ENCODE data around the gene CCDC187.

Gene CCDC187

DNA sequence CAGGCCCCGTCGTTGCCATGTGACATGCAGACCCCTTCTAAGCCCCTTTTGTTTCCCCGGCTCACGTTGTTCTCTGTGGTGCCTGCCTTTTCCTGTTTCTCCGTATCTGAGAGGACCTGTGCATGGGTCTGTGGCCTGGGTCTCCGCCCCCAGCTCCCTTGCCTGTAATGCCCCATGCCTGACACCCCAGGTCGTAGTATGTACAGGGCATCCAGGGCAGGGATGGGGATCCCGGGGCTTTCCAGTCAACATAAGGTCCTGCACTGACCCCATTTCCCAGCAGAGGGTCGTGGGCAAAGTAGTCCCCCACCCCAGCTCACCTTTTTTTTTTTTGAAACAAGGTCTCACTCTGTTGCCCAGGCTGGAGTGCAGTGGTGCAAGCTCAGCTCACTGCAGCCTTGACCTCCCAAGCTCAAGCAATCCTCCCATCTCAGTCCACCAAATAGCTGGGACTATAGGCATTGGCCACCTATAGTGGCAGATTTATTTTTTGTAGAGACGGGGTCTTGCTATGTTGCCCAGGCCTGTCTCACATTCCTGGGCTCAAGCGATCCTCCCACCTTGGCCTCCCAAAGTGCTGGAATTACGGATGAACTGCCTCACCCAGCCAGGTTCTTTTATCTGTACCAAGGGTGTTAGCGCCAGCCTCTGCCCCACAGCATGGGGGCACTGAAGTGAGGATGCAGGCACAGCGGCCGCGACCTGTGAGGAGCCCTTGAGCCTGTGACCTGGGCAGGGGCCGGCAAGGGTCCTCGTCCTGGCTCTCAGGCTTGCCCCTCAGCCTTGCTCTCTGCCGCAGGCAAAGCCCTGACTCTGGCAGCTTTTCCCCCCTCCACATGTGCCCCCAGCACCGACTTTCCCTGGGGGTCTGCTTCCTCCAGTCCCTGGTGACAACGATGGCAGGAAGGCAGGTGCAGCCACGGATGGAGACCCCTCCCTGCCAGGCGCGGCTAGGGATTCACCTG lies 39.2 kb downstream of the CCDC187 start:
- TF ChIP-seq POLR2AphosphoS5 (IDR thresholded peaks at IDR 0.05; ENCODE audit: low read depth, low read length) (no peak), TAF1 (IDR thresholded peaks at IDR 0.05; ENCODE audit: borderline replicate concordance, low read depth, low read length) (no peak), POLR2A (IDR thresholded peaks at IDR 0.05; ENCODE audit: low read depth, low read length) (no peak)
- no peak for DNase-seq (ENCODE audit: insufficient read length)
- no peak for FAIRE-seq

DNA sequence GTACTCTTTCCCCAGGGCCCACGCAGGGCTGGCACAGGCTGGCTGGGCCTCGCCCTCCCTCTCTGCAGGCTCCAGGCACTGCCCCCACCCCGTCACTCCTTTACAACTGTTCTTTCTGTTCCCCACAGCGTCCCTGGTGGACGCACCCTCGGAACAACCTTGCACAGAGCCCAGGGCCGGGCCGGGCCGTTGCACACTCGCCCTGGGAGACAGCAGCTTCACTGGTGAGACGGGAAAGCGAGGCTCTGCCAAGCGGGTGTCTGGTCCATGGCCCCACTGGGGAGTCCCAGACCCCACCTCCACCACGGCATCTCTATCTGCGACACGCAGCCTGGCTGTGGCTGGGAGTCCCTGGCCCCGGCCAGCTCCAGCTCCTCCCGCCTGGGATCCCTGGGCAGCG lies 39.9 kb downstream of the CCDC187 start:
- no peak for DNase-seq (ENCODE audit: insufficient read length)
- FAIRE-seq: no peak
- TF ChIP-seq POLR2AphosphoS5 (IDR thresholded peaks at IDR 0.05; ENCODE audit: low read depth, low read length) (no peak), TAF1 (IDR thresholded peaks at IDR 0.05; ENCODE audit: borderline replicate concordance, low read depth, low read length) (no peak), POLR2A (IDR thresholded peaks at IDR 0.05; ENCODE audit: low read depth, low read length) (no peak)

DNA sequence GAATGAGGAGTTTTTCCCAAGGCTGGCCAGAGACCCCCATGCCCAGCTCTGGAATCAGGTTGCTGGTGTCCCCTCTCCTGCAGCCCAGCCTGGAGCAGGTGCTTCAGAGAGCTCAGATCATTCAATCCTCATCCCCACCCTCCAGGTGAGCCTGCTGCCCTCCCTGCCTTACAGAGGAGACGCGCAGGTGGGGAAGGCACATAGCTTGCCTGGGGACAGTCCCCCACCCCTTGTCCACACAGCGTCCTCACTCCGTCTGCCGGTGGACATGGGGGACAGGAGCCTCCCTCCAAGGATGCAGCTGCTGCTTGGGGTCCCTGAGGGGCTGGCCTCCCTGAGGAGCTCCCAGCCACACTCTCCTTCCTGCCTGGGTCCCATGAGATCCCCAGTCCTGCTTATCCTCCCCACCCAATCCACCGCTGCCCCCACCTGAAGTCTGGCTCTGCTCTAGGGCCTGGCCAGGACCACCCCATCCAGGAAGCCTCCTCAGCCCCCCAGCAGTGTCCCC lies 41.2 kb downstream of the CCDC187 start:
- no peak for TF ChIP-seq TAF1 (IDR thresholded peaks at IDR 0.05; ENCODE audit: borderline replicate concordance, low read depth, low read length)
- TF ChIP-seq POLR2A (IDR thresholded peaks at IDR 0.05; ENCODE audit: low read depth, low read length): no peak
- no peak for TF ChIP-seq POLR2AphosphoS5 (IDR thresholded peaks at IDR 0.05; ENCODE audit: low read depth, low read length)
- DNase-seq (ENCODE audit: insufficient read length) (no peak), FAIRE-seq (no peak)

DNA sequence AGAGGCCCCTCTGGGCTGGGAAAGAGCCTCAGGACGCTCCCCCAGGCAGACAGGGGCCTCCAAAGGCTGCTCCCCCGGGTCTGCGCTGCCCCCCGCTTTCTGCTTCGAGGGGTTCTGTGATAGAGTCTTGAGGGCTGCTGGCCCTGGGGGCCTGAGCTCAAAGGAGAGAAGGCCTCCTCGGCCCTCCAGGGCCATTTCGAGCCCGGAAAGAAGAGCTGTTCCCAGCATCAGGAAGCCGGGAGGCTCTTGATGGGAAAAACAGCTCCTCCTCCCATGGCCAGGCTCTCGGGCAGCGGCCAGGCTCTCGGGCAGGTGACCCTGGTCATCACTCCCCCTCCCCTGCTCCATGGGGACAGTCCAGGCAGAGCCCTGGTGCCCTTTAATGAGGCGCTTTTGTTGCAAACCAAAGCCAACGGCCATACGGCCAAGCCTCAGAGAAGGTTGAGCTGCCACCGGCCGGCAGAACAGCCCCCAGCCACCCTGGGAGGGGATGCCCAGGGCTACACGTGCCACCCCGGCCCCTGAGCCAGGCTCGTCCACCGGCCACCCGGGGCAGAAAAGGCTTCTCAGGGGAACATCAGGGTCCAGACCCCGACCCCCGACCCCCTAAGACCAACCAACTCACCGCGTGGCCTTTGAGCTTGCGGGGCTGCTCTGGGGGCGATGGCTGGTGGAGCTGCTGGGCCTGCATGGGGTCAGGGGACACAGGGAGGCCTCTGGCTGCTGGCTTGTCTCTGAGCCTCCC lies 42.0 kb downstream of the CCDC187 start:
- FAIRE-seq: no peak
- TF ChIP-seq POLR2A (IDR thresholded peaks at IDR 0.05; ENCODE audit: low read depth, low read length): no peak
- TF ChIP-seq TAF1 (IDR thresholded peaks at IDR 0.05; ENCODE audit: borderline replicate concordance, low read depth, low read length): no peak
- no peak for TF ChIP-seq POLR2AphosphoS5 (IDR thresholded peaks at IDR 0.05; ENCODE audit: low read depth, low read length)
- DNase-seq (ENCODE audit: insufficient read length): no peak

DNA sequence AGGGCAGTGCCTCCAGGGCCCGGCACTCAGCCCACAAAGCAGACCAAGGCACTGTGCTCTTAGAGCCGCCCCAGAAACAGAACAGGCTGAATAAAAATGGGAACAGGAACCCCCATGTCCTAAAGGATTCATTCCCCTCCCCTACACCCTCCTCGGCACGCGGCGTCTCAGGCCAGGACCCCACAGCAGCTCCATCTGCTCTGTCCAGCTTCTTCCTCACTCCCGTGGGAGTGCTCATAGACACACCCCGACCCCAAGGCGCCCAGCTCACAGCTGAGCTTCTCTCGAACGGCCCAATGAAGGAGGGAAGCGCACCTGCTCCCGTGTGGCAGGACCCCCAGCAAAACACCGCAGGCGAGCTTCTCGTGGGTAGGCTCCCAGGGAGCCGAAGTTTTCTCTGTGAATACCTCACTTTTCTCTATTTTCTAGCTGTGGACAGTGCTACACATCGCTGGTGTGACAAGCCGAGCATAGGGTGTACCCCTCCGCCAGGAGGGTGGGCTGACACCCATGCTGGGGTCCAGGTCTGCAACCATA lies 42.9 kb downstream of the CCDC187 start:
- TF ChIP-seq POLR2A (IDR thresholded peaks at IDR 0.05; ENCODE audit: low read depth, low read length) (no peak), TAF1 (IDR thresholded peaks at IDR 0.05; ENCODE audit: borderline replicate concordance, low read depth, low read length) (no peak), POLR2AphosphoS5 (IDR thresholded peaks at IDR 0.05; ENCODE audit: low read depth, low read length) (no peak)
- FAIRE-seq: no peak

DNA sequence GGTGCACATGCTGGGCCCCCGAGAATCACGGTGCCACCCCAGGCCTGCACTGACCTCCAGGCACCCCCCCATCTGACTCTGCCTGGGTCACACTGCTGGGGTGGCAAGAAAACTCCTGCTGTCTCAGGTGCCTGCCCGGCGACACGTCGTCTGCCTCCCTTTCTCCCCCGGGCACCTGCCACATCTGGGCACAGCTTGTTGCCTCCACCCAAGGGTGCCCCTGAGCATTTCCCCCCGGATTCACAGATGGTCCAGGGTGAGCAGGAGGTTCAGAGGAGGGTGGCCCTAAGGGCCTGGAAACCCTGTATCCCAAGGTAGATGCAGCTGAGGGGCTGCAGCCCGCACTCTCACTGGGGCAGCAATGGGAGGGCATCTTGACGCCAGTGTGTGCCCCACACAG lies 43.4 kb downstream of the CCDC187 start:
- FAIRE-seq: no peak
- no peak for DNase-seq (ENCODE audit: insufficient read length)
- TF ChIP-seq POLR2A (IDR thresholded peaks at IDR 0.05; ENCODE audit: low read depth, low read length) (no peak), TAF1 (IDR thresholded peaks at IDR 0.05; ENCODE audit: borderline replicate concordance, low read depth, low read length) (no peak), POLR2AphosphoS5 (IDR thresholded peaks at IDR 0.05; ENCODE audit: low read depth, low read length) (no peak)

More for the DNA sequence above, 42.9 kb downstream of the CCDC187 start:
- no peak for DNase-seq (ENCODE audit: insufficient read length)

DNA sequence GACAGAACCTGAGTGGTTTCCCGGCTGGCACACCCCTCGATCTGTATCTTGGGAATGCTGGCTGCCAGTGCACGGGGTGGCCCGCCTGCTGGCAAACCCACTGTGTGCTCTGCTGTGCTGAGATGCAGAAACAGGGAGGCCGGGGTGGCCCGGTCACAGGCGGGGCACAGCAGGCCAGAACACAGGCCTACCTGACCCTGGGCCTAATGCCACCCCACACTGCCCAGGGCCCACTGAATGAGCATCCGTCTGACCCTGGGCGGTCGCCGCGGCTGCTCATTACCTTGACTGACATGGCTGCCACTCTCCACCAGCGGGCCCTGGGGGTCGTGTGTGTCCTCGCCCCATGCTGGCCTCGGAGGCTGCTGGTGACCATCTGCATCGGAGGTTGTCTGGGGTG lies 44.1 kb downstream of the CCDC187 start:
- DNase-seq (ENCODE audit: insufficient read length) (no peak), FAIRE-seq (no peak)
- no peak for TF ChIP-seq POLR2AphosphoS5 (IDR thresholded peaks at IDR 0.05; ENCODE audit: low read depth, low read length)
- TF ChIP-seq POLR2A (IDR thresholded peaks at IDR 0.05; ENCODE audit: low read depth, low read length): no peak
- no peak for TF ChIP-seq TAF1 (IDR thresholded peaks at IDR 0.05; ENCODE audit: borderline replicate concordance, low read depth, low read length)

DNA sequence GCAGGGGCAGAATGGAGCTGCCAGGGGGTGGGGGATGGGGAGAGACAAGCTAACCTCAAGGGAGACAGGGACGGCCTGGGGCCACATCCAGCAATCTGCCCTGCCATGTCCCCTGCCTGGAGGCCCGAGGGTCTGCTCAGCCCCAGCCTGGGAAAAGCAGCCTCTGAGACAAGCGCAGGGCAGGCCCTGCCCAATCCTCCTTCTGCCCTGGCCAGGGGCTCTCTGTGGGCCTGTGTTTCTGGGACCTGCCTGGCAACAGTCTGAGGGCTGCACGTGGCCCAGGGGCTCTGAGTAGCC lies 44.4 kb downstream of the CCDC187 start:
- DNase-seq (ENCODE audit: insufficient read length) (no peak), FAIRE-seq (no peak)
- no peak for TF ChIP-seq TAF1 (IDR thresholded peaks at IDR 0.05; ENCODE audit: borderline replicate concordance, low read depth, low read length)

DNA sequence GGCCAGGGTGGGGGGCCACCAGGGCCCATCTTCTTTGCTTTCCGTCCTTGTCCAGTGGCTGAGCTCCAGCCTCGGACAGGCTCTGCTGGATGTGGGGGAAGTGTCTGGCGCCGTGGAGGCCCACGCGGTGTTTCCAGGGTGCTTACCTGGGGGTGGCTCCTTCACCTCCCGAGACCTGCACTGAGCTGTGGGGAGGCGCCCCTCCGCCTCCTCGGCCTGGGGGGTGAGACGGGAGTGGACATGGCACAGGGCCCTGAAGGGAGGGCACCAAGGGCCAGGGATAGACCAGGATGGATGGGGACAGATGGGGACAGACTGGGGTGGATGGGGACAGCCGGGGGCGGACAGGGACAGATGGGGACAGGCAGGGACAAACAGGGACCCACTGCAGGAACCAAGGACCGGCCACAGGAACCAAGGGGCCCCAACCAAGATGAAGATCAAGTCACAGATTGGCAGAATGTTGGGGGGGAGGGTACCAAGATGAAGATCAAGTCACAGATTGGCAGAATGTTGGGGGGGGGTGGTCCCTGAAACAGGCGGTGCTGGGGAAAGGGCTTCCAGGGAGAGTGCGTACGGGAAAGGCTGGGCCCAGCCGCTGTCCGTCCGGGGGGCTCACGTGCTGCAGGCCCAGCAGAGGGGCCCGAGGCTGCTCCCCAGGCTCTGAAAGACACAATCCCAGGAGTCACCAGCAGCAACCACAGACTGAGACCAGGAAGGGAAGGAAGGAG lies 44.9 kb downstream of the CCDC187 start:
- no peak for FAIRE-seq
- DNase-seq (ENCODE audit: insufficient read length): no peak
- TF ChIP-seq POLR2AphosphoS5 (IDR thresholded peaks at IDR 0.05; ENCODE audit: low read depth, low read length): no peak
- no peak for TF ChIP-seq TAF1 (IDR thresholded peaks at IDR 0.05; ENCODE audit: borderline replicate concordance, low read depth, low read length)
- TF ChIP-seq POLR2A (IDR thresholded peaks at IDR 0.05; ENCODE audit: low read depth, low read length): no peak

DNA sequence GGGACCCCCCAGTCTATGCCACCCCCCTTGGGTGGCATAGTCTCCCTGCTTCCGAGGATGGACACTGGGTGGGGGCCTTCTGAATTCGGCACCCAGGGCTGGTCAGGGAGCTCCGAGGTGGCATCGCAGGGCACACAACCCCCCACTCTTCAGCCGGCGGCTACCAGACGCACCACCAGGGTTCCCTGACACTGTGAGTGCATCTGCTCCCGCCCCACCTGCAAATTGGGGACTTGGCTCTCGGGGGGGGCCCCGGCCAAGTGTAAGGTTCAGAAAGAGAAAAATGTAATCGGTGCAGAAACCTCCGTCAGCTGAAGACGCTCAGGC lies 45.6 kb downstream of the CCDC187 start:
- TF ChIP-seq TAF1 (IDR thresholded peaks at IDR 0.05; ENCODE audit: borderline replicate concordance, low read depth, low read length) (no peak), POLR2A (IDR thresholded peaks at IDR 0.05; ENCODE audit: low read depth, low read length) (no peak), POLR2AphosphoS5 (IDR thresholded peaks at IDR 0.05; ENCODE audit: low read depth, low read length) (no peak)
- DNase-seq (ENCODE audit: insufficient read length) (no peak), FAIRE-seq (no peak)

Data from GM12892 (cell line).